HuH-7.5 (cell line): ENCODE data around the gene CBLC.

Source experiments
- DNase-seq: peaks from one replicate; pipeline ENCODE4 v3.0.0; 2011; ENCODE audit warnings: low spot score

CBLC gene

GRCh38 chr19:44777715-44778347 is at the start of gene CBLC:
CBLC (plus strand) TSS chr19:44777890; CDS start chr19:44777932, 42 bp downstream.
- no peak for DNase-seq

GRCh38 chr19:44728178-44728577 is 49.5 kb upstream of the CBLC start:
- DNase-seq, result no peak

GRCh38 chr19:44729516-44730033 is 48.1 kb upstream of the CBLC start:
- no peak for DNase-seq

- no peak for DNase-seq
Measured at GRCh38 chr19:44731081-44731480, 46.6 kb upstream of the CBLC start.

GRCh38 chr19:44731622-44732021 is 46.1 kb upstream of the CBLC start:
- DNase-seq, result no peak

GRCh38 chr19:44732235-44733014 is 45.3 kb upstream of the CBLC start:
- no peak for DNase-seq

- DNase-seq, result no peak
Measured at GRCh38 chr19:44734357-44734756, 43.3 kb upstream of the CBLC start.

- no peak for DNase-seq
Measured at GRCh38 chr19:44735011-44735410, 42.7 kb upstream of the CBLC start.

GRCh38 chr19:44737238-44738071 is 40.2 kb upstream of the CBLC start:
- DNase-seq, result no peak

- DNase-seq, result no peak
Measured at GRCh38 chr19:44738136-44738535, 39.6 kb upstream of the CBLC start.

- no peak for DNase-seq
Measured at GRCh38 chr19:44738603-44739558, 38.8 kb upstream of the CBLC start.

GRCh38 chr19:44740351-44740824 is 37.3 kb upstream of the CBLC start:
- no peak for DNase-seq

GRCh38 chr19:44741258-44741731 is 36.4 kb upstream of the CBLC start:
- DNase-seq, result no peak

- no peak for DNase-seq
Measured at GRCh38 chr19:44741841-44742329, 35.8 kb upstream of the CBLC start.

- DNase-seq, result no peak
Measured at GRCh38 chr19:44742330-44743061, 35.2 kb upstream of the CBLC start.

- no peak for DNase-seq
Measured at GRCh38 chr19:44744871-44745332, 32.8 kb upstream of the CBLC start.

GRCh38 chr19:44745341-44745831 is 32.3 kb upstream of the CBLC start:
- DNase-seq, result no peak

- DNase-seq, result no peak
Measured at GRCh38 chr19:44745887-44746600, 31.6 kb upstream of the CBLC start.

- no peak for DNase-seq
Measured at GRCh38 chr19:44746616-44746945, 31.1 kb upstream of the CBLC start.
